Lung (tissue), 12 donors: Measurements from ENCODE around the gene GUCY1A1. TPM values are rescaled to one million over a fixed set of nuclear protein-coding genes. Genes with fewer than 3 reads are reported as not detected.

ENCODE experiments used
- ATAC-seq: fragments of 200-7000 bp; cut with Tn5 transposase; one replicate; pipeline ENCODE4 v1.9.1; 2020; ENCODE audit warnings: moderate number of reproducible peaks; ENCODE audit not compliant: insufficient read depth, low FRiP score
- DNase-seq, 3 donors: peaks; one replicate each; pipeline ENCODE4 v3.0.0-alpha.2; 2013 to 2017
- H3K27ac ChIP-seq, 2 donors: one replicate each; pipeline ENCODE4 v1.5.1; 2013; ENCODE audit warnings: mild to moderate bottlenecking in 2 of 2, moderate library complexity in 2 of 2, control low read depth in 1 of 2, inconsistent platforms in 1 of 2, low read depth in 1 of 2, low read length in 1 of 2
- H3K27me3 ChIP-seq, 3 donors: one replicate each; pipeline ENCODE4 v1.5.1; 2013; ENCODE audit warnings: low read length in 2 of 3; ENCODE audit not compliant: control insufficient read depth in 3 of 3, insufficient read depth in 3 of 3
- H3K36me3 ChIP-seq, 4 donors: one replicate each; pipeline ENCODE4 v1.5.1; 2013; ENCODE audit warnings: low read length in 4 of 4, mild to moderate bottlenecking in 1 of 4, moderate library complexity in 1 of 4; ENCODE audit not compliant: control insufficient read depth in 4 of 4, insufficient read depth in 4 of 4
- H3K4me1 ChIP-seq, 5 donors: one replicate each; pipeline ENCODE4 v1.5.1; 2013; ENCODE audit warnings: low read length in 5 of 5, mild to moderate bottlenecking in 2 of 5, moderate library complexity in 1 of 5; ENCODE audit not compliant: control insufficient read depth in 5 of 5, insufficient read depth in 5 of 5
- H3K4me3 ChIP-seq: one replicate; pipeline ENCODE4 v1.5.1; 2013; ENCODE audit warnings: mild to moderate bottlenecking, control low read depth, moderate library complexity
- H3K9ac ChIP-seq, 2 donors: one replicate each; pipeline ENCODE4 v1.5.1; 2013; ENCODE audit warnings: low read length in 2 of 2, control low read depth in 1 of 2; ENCODE audit not compliant: insufficient read depth in 1 of 2
- H3K9me3 ChIP-seq, 4 donors: one replicate each; pipeline ENCODE4 v1.5.1; 2013; ENCODE audit warnings: low read length in 3 of 4, mild to moderate bottlenecking in 1 of 4, moderate library complexity in 1 of 4; ENCODE audit not compliant: control insufficient read depth in 4 of 4, insufficient read depth in 3 of 4
- WGBS, 2 donors: extraction: QIAGEN DNeasy Blood & Tissue Kit; methylation state at CpG; one replicate each; pipeline ENCODE4 v1.1.7; 2013; 5-methylcytosine and 5-hydroxymethylcytosine counted together
- polyA plus RNA-seq, 2 donors: library from polyadenylated mRNA; stranded (reverse); fragments of 200-250 nt; gene quantifications; one replicate each; pipeline ENCODE4 v1.2.1, GENCODE V29; 2013
- total RNA-seq, 2 donors: library from RNA; depleted of rRNA in 1 of 2; stranded (reverse); fragments of >200 nt in 1 of 2; gene quantifications; one replicate each; pipeline ENCODE4 v1.2.1, GENCODE V29; 2014 to 2021
- TF ChIP-seq, protein P1 (sequence below): IDR thresholded peaks from 2 replicates; pipeline ENCODE4 v1.5.1; 2012; ENCODE audit warnings: mild to moderate bottlenecking; ENCODE audit errors: control extremely low read depth, extremely low read depth
- donor health status: control.
- donor health status: control.
- donor health status: Bipolar disorder and iron deficiency.
- donor health status: healthy.
- donor health status: DM: yes; HTN: yes; CAD: no.

Gene GUCY1A1
- total and polyA plus RNA-seq, 4 donors = 8.0 to 115 (median 28.5) TPM

DNA sequence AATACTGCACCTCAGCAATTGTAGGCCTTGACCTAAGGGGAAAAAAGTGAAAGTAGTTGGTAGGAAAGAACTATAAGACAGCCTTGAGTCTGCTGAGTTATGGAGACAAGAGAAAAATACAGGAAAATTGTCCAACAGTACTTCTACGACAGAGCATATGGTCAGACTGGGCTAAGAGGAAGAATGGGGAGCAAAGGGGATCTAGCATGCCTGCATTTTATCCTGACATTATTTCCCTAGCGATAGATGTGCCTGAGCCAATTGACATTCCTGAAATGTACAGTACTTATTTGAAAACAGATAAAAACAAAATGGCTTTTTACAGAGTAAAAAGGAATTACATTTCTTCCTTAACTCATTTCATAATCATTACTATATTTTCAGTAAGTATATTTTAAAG lies 22.2 kb downstream of the GUCY1A1 start:
- Histone ChIP-seq H3K9me3 (no peaks in the 10 kb centered on the region), H3K36me3 (peaks cover 0 to 10% (median 0%) of the 10 kb centered on the region in 4 donors), H3K9ac (peak overlapping the region in 1 of 2 donors; percentile 16), H3K4me3 (no peak overlapping the region), H3K27me3 (no peaks in the 10 kb centered on the region), H3K4me1 (peaks cover 0 to 41% (median 11%) of the 10 kb centered on the region in 5 donors), H3K27ac (peak overlapping the region in 1 of 2 donors; percentile 9)
- DNase-seq = peak in 2 of 3 donors; percentile 44 to 57
- no peak for ATAC-seq
- 62 to 63% methylated on average over 2 of the region's 2 CpGs for whole genome bisulfite sequencing, 2 donors
- TF ChIP-seq, protein P1, sequence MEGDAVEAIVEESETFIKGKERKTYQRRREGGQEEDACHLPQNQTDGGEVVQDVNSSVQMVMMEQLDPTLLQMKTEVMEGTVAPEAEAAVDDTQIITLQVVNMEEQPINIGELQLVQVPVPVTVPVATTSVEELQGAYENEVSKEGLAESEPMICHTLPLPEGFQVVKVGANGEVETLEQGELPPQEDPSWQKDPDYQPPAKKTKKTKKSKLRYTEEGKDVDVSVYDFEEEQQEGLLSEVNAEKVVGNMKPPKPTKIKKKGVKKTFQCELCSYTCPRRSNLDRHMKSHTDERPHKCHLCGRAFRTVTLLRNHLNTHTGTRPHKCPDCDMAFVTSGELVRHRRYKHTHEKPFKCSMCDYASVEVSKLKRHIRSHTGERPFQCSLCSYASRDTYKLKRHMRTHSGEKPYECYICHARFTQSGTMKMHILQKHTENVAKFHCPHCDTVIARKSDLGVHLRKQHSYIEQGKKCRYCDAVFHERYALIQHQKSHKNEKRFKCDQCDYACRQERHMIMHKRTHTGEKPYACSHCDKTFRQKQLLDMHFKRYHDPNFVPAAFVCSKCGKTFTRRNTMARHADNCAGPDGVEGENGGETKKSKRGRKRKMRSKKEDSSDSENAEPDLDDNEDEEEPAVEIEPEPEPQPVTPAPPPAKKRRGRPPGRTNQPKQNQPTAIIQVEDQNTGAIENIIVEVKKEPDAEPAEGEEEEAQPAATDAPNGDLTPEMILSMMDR = no peak

DNA sequence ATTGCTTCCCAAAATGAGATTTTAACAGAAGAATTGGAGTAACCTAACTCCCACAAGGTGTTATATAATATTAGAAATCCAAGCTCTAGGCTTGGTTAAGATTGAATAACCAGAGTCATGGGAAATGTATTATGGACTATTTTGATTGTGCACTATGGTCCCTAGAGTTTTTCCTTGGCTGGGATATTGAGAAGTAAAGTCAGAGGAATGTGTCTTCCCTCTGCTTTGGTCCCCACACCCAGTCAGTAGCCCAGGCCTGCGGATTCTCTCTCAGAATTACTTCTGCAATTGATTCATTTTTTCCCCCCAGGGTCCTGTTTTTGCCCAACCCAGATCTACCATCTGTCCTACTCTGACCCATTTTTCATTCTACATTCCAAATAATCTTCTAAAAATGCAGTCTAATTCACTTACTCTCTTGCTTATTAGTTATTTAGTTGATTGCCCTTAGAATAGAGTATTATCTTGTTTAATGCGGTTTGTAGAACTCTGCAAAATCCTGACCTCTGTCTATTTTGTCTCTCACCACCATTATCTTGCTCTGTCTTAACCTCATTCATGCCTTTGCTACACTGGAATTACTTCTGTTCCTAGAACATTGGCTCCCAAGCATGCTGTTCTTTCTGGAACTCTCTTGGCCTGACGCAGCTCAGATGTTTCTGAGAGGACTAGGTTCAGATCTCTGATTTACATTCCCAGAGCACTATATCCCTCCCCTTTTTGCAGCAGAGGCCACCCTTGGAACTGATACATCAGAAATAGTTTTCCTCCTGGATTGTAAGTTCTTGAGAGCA lies 23.6 kb downstream of the GUCY1A1 start:
- WGBS, 2 donors = 87 to 89% methylated on average over 3 of the region's 3 CpGs
- ATAC-seq = no peak

DNA sequence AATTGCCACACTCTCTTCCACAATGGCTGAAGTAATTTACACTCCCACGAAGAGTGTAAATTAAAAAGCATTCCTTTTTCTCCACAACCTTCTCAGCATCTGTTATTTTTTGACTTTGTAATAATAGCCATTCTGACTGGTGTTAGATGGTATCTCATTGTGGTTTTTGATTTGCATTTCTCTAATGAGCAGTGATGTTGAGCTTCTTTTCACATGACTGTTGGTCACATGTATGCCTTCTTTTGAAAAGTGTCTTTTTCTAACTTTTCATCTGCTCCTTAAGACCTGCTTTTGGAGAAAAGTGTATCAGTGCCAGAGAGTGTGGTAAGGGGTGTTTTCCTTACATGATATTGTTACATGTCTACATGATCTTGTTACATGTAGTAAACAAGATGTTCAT lies 25.7 kb downstream of the GUCY1A1 start:
- H3K27me3 ChIP-seq = no peaks in the 10 kb centered on the region
- 59 to 68% methylated on average over 1 of the region's 1 CpG for WGBS, 2 donors
- H3K4me3 ChIP-seq = no peak overlapping the region
- H3K9me3 ChIP-seq = no peaks in the 10 kb centered on the region
- ATAC-seq = no peak
- H3K9ac ChIP-seq = no peak overlapping the region
- no peak for DNase-seq
- TF ChIP-seq, protein P1 = no peak
- H3K36me3 ChIP-seq = peaks cover 0 to 10% (median 0%) of the 10 kb centered on the region in 4 donors
- H3K4me1 ChIP-seq = peaks cover 0 to 41% (median 15%) of the 10 kb centered on the region in 5 donors
- H3K27ac ChIP-seq = no peak overlapping the region

More for the DNA sequence above, 23.6 kb downstream of the GUCY1A1 start:
- no peak for DNase-seq
- TF ChIP-seq, protein P1 = no peak
- Histone ChIP-seq H3K9ac (no peak overlapping the region), H3K9me3 (no peaks in the 10 kb centered on the region), H3K4me1 (peaks cover 0 to 33% (median 12%) of the 10 kb centered on the region in 5 donors), H3K27ac (peak overlapping the region in 1 of 2 donors; percentile 49), H3K4me3 (no peak overlapping the region), H3K27me3 (no peaks in the 10 kb centered on the region), H3K36me3 (peaks cover 0 to 8% (median 0%) of the 10 kb centered on the region in 4 donors)
